Fibroblast of peridontal ligament (primary cell): ENCODE measurements around the gene WWOX.
"Not testable (repeated sequence)": the region's sequence is repeated elsewhere in the genome, so short reads cannot be mapped to it uniquely, and the experiment has no call there.

Source experiments
- DNase-seq: peaks from one replicate; pipeline ENCODE4 v3.0.0-alpha.2; 2010; ENCODE audit errors: extremely low read depth

The WWOX gene

GRCh38 chr16:78500659-78501270, 401.3 kb downstream of the WWOX start:
- no peak for DNase-seq

- DNase-seq = no peak
Observed at GRCh38 chr16:78501744-78502143, 402.3 kb downstream of the WWOX start.

DNA sequence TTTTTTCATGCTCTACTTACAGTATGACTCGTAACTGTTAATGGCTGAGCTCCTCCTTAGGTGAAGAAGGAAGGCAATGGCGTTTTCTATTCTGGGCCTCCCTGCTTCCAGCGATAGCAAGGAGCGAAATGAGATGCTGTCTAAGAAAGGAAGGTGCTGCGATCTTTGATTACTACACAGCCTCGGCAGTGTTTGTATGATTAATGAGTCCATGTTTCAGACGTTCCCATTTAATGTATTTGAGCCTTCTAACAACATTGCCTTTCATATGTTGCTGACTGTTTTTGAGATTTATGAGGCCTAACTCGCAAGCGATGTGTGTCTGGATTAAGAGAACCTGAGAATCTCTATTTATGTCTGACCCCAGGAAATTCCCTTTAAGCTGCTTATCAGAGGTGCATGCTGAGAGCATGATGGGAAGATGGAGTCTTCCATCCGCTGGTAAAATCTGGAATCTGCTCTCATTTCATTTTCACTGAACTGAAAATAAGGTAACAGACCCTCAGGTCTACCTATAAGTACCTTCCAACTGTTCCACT, 403.4 kb downstream of the WWOX start:
- no peak for DNase-seq

- DNase-seq = peak; percentile 54
Observed at GRCh38 chr16:78503602-78504001, 404.1 kb downstream of the WWOX start.

DNA sequence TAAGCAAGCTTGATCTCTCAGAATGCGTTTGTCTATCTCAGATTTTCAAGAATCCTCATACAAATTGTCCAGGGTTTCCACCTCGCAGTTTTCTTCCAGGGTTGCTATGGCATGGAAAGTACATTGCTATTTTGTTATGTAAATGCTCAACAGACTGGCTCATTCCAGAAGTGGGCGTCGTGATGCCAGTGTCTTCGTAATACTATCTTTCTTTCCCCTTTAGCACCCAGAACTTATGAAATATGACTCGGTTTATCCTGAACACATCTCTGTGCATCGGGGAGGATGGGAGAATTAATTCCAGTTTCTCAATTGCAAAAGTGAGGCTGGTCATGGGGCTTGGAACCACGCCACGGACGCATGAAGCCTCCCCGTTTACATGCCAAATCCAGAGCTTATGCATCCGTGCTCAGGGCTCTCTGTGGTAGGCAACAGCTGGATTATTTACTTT, 405.0 kb downstream of the WWOX start:
- no peak for DNase-seq

DNA sequence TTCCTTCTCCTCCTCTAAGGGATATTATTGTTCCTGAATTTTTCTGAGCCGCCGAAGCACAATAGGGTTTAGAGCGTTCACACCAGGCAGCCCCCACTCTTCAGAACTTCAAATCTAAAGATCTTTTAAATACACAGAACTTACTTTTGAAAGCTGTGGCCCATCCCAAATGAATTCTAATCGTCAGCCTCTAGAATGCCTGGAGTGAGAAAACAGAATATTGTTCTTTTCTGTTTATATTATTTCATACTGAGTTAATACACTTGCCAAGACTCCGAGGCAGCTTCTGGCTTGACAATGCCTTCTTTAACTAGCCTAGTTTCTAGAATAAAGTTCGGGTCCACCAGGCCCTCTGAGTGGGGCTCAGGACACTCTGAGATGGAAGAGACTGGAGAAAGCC, 405.6 kb downstream of the WWOX start:
- no peak for DNase-seq

DNA sequence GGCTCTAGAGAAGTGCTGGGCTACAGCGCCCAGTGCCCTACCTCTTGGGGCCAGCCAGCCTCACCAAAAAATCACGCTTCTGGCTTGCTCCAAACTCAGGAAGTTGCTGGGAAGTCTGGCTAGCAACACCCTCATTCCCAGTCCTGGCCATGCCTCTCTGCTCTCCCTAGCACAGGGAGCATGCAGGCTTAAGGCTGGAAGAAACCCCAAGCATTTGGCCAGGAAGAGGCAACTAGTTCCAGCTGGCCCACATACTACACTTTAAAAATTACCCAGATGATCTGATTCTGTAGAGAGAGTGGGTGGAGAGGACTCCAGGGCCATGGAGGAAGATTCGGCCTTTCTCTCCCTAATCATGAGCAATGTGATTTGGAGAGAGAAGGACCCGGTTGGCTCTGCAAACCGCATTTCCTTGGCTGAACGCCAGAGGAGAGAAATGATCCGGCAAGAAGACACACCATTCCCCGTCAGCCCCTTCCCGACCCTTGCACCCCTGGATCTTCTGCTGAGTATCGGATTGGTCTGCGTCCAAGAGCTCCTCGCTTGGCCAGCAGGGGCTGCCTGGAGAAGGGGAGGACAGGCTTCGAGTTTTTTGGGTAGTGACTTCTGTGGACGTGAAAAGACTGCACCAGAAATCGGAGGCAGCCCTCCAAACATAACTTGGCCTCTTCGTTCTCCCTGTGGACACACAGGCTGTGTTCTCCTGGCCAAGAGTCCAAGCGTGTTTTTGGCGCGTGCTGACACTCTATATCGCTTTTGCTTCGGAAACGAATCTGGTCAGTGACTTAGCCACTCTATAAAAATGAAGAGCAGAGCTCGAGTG, 406.3 kb downstream of the WWOX start:
- DNase-seq = peak; percentile 37

- no peak for DNase-seq
Observed at GRCh38 chr16:78506367-78507193, 407.1 kb downstream of the WWOX start.

DNA sequence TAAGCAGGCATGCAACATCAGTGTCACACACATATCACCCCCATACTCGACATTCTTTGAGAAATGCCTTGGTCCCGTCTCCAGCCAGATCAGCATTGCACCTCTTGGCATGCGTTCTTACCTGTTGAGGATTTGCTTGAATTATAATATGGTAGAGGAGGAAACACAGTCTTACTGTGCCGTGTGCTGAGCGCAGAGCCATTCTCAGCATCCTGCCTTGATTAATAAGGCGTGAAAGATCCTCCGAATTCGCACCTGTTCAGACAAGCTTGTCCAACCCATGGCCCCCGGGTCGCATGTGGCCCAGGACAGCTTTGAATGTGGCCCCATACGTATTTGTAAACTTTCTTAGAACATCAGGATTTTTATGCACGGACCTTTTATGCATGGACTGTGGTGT, 408.1 kb downstream of the WWOX start:
- no peak for DNase-seq

GRCh38 chr16:78509965-78510364, 410.5 kb downstream of the WWOX start:
- DNase-seq = no peak

- DNase-seq = no peak
Observed at GRCh38 chr16:78510496-78510895, 411.0 kb downstream of the WWOX start.

DNA sequence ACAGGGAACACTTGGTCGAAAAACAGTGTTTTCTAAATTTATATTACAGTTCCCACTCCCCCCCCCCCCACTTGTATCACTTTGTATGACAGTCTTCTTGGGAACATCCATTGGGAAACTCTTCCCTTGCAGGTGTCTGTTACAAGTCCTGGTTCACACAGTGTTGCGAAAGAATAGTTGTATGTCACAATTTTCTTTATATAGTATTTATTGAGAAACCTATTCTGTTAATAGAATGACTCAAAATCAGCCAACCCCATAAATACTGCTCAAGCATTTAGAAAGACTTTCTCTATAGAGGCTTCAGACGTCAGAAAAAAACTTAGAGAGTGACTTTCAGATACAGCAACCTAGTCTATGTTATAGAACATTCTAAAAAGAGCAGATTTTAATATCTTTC, 414.4 kb downstream of the WWOX start:
- no peak for DNase-seq

GRCh38 chr16:78514888-78515287, 415.4 kb downstream of the WWOX start:
- not testable (repeated sequence) for DNase-seq

- DNase-seq = no peak
Observed at GRCh38 chr16:78515421-78515820, 416.0 kb downstream of the WWOX start.

GRCh38 chr16:78516006-78516736, 416.7 kb downstream of the WWOX start:
- no peak for DNase-seq

GRCh38 chr16:78519896-78520295, 420.4 kb downstream of the WWOX start:
- DNase-seq = no peak

DNA sequence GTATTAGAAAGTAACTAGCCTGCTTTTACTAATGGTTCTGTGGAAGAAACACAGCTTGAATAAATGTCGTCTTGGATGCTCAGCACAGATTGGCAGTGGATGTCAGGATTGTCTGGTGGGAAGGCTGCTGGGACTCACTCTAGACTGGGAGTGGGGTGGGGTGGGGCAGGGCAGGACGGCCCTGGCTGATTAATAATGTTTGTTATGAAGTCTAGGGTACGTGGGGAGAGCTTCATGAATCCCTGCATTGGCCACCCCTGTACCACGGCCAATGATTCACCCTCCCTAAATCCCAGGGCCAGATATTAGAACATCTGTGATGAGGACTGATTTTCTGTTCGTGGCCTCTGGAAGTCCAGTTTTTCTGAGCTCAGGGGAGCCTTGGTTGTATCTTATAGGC, 421.0 kb downstream of the WWOX start:
- no peak for DNase-seq

DNA sequence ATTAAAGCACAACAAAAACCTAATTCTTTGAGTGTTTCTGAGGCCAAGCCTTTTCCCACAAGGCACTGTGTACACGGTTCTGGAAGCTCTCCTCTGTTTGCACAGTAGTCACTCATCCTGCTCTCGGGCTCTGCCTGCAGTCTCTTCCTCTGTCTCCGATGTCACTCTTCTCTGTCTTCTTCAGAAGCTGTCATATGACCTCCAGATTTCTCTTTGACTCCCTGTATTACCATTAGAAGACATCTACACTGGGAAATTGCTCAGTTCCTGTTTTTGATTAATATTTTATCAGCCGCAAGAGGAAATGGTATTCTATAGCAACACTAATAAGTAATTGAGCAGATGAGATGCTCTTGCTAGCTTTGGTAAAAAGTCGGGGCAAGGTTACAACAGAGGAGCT, 422.9 kb downstream of the WWOX start:
- DNase-seq = no peak

GRCh38 chr16:78523212-78523985, 423.9 kb downstream of the WWOX start:
- no peak for DNase-seq

DNA sequence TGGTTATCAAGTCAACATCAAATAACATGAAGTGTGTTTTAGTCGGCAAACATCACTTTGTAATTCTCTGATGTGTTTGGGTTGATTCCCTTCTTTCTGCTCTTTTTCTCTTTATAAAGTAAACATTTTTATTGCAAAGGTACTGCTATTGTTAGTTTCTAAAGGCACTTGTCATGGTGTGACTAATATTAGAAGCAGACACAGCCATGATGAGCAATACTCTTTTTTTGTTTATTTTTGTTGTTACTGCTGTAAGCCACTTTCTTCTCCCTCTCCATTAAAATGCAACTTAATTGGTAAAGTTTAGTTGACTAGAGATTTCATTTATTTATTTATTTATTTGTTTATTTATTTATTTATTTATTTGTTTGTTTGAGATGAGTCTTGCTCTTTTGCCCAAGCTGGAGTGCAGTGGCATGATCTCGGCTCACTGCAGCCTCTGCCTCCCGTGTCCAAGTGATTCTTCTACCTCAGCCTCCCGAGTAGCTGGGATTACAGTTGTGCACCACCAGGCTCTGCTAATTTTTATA, 424.7 kb downstream of the WWOX start:
- DNase-seq = no peak

- no peak for DNase-seq
Observed at GRCh38 chr16:78528265-78528664, 428.8 kb downstream of the WWOX start.
